ENCODE data around the gene SLIT2. TPM values are rescaled to one million over a fixed set of nuclear protein-coding genes. Genes with fewer than 3 reads are reported as not detected.
A peak's percentile ranks its signal among the peaks of the same experiment; 100 is the strongest.

Gene SLIT2
- total RNA-seq, 1 donor from 2014 or later = 45.6 TPM

- Mint-ChIP-seq H3K4me1 (ENCODE audit: unreplicated experiment) (peaks cover 2% of the 10 kb centered on the region), H3K4me3 (ENCODE audit: unreplicated experiment) (no peak overlapping the region), H3K27me3 (ENCODE audit: unreplicated experiment) (no peaks in the 10 kb centered on the region), H3K36me3 (ENCODE audit: unreplicated experiment) (peaks cover 5% of the 10 kb centered on the region), H3K9me3 (ENCODE audit: unreplicated experiment) (peaks cover 52% of the 10 kb centered on the region), H3K27ac (ENCODE audit: unreplicated experiment) (no peak overlapping the region)
- DNase-seq (ENCODE audit: extremely low spot score, unreplicated experiment) = no peak
- no peak for TF ChIP-seq CTCF (IDR thresholded peaks at IDR 0.05)
These were observed 32.2 kb upstream of the SLIT2 start for GRCh38 chr4:20219521-20219920.

- peaks cover 2% of the 10 kb centered on the region for H3K4me1 Mint-ChIP-seq (ENCODE audit: unreplicated experiment)
- DNase-seq (ENCODE audit: extremely low spot score, unreplicated experiment) = no peak
- peaks cover 1% of the 10 kb centered on the region for H3K36me3 Mint-ChIP-seq (ENCODE audit: unreplicated experiment)
- no peak overlapping the region for H3K27ac Mint-ChIP-seq (ENCODE audit: unreplicated experiment)
- H3K9me3 Mint-ChIP-seq (ENCODE audit: unreplicated experiment) = peaks cover 16% of the 10 kb centered on the region
- no peak for TF ChIP-seq CTCF (IDR thresholded peaks at IDR 0.05)
- no peaks in the 10 kb centered on the region for H3K27me3 Mint-ChIP-seq (ENCODE audit: unreplicated experiment)
- no peak overlapping the region for H3K4me3 Mint-ChIP-seq (ENCODE audit: unreplicated experiment)
These were observed 13.7 kb upstream of the SLIT2 start for GRCh38 chr4:20237894-20238537.

GRCh38 chr4:20248155-20248558 is 3.5 kb upstream of the SLIT2 start:
- H3K4me3 Mint-ChIP-seq (ENCODE audit: unreplicated experiment) = no peak overlapping the region
- TF ChIP-seq CTCF (IDR thresholded peaks at IDR 0.05) = peak; percentile 87
- H3K4me1 Mint-ChIP-seq (ENCODE audit: unreplicated experiment) = peaks cover 27% of the 10 kb centered on the region
- DNase-seq (ENCODE audit: extremely low spot score, unreplicated experiment) = no peak
- H3K36me3 Mint-ChIP-seq (ENCODE audit: unreplicated experiment) = peaks cover 3% of the 10 kb centered on the region
- H3K27me3 Mint-ChIP-seq (ENCODE audit: unreplicated experiment) = no peaks in the 10 kb centered on the region
- peak overlapping the region; percentile 18 for H3K27ac Mint-ChIP-seq (ENCODE audit: unreplicated experiment)
- H3K9me3 Mint-ChIP-seq (ENCODE audit: unreplicated experiment) = peaks cover 5% of the 10 kb centered on the region

- no peaks in the 10 kb centered on the region for H3K9me3 Mint-ChIP-seq (ENCODE audit: unreplicated experiment)
- H3K4me1 Mint-ChIP-seq (ENCODE audit: unreplicated experiment) = peaks cover 29% of the 10 kb centered on the region
- H3K36me3 Mint-ChIP-seq (ENCODE audit: unreplicated experiment) = no peaks in the 10 kb centered on the region
- no peak for DNase-seq (ENCODE audit: extremely low spot score, unreplicated experiment)
- peak; percentile 74 for TF ChIP-seq CTCF (IDR thresholded peaks at IDR 0.05)
- H3K27me3 Mint-ChIP-seq (ENCODE audit: unreplicated experiment) = no peaks in the 10 kb centered on the region
- peak overlapping the region; percentile 60 for H3K27ac Mint-ChIP-seq (ENCODE audit: unreplicated experiment)
- H3K4me3 Mint-ChIP-seq (ENCODE audit: unreplicated experiment) = no peak overlapping the region
These were observed 2.4 kb upstream of the SLIT2 start for GRCh38 chr4:20249333-20249732.

GRCh38 chr4:20251031-20251795 is 492 bp upstream of the SLIT2 start:
- no peak for TF ChIP-seq CTCF (IDR thresholded peaks at IDR 0.05)
- Mint-ChIP-seq H3K9me3 (ENCODE audit: unreplicated experiment) (no peaks in the 10 kb centered on the region), H3K27ac (ENCODE audit: unreplicated experiment) (peak overlapping the region; percentile 79), H3K4me3 (ENCODE audit: unreplicated experiment) (peak overlapping the region; percentile 97), H3K27me3 (ENCODE audit: unreplicated experiment) (no peaks in the 10 kb centered on the region), H3K4me1 (ENCODE audit: unreplicated experiment) (peaks cover 42% of the 10 kb centered on the region), H3K36me3 (ENCODE audit: unreplicated experiment) (no peaks in the 10 kb centered on the region)
- DNase-seq (ENCODE audit: extremely low spot score, unreplicated experiment) = no peak
